ENCODE results near the gene ITPK1. TPM values are rescaled to one million over a fixed set of nuclear protein-coding genes. Genes with fewer than 3 reads are reported as not detected.

The ITPK1 gene
- total and polyA plus RNA-seq, 2 experiments from 2014 or later = 18.7 to 35.0 TPM

- TF ChIP-seq EZH2phosphoT487 (IDR thresholded peaks at IDR 0.05; ENCODE audit: insufficient read depth, low read depth) (no peak), EZH2 (IDR thresholded peaks at IDR 0.05; ENCODE audit: insufficient read depth, poor library complexity, severe bottlenecking) (no peak)
- H3K9me3 ChIP-seq (ENCODE audit: low read depth) = no peaks in the 10 kb centered on the region
- H3F3A ChIP-seq (ENCODE audit: insufficient read depth) = no peaks in the 10 kb centered on the region
- H3K27me3 ChIP-seq (replicated peaks; ENCODE audit: insufficient read depth) = no peaks in the 10 kb centered on the region
- in situ Hi-C loops (cut with MboI) = no loop called here
- H3K4me2 ChIP-seq (ENCODE audit: unreplicated experiment) = no peak overlapping the region
- no peaks in the 10 kb centered on the region for H3K36me3 ChIP-seq (ENCODE audit: low read depth)
- H3K79me2 ChIP-seq (ENCODE audit: insufficient read depth) = 0 out of 2 replicates have a peak, but pooled peaks cover 4% of the 10 kb centered on the region
- no peaks in the 10 kb centered on the region for H4K20me1 ChIP-seq (ENCODE audit: insufficient read depth)
- no peak for DNase-seq
- WGBS, 2 experiments (ENCODE audit: low coverage in 1 of 2, low lambda C conversion rate in 2 of 2, missing lambda C conversion rate in 2 of 2) = 81 to 84% methylated on average over 10 to 12 of the region's 12 CpGs
- H2AFZ ChIP-seq = no peak overlapping the region
- no peak overlapping the region for H3K27ac ChIP-seq
- H3K9me2 ChIP-seq (ENCODE audit: insufficient read depth) = no peaks in the 10 kb centered on the region
- peaks cover 8% of the 10 kb centered on the region for H3K4me1 ChIP-seq (ENCODE audit: insufficient read depth)
- no peak overlapping the region for H3K9ac ChIP-seq
- no peak overlapping the region for H3K4me3 ChIP-seq
Measured at GRCh38 chr14:92964124-92965109, 151.3 kb downstream of the ITPK1 start.

GRCh38 chr14:92963301-92964123 is 152.2 kb downstream of the ITPK1 start:
- H3K27ac ChIP-seq = no peak overlapping the region
- peaks cover 8% of the 10 kb centered on the region for H3K4me1 ChIP-seq (ENCODE audit: insufficient read depth)
- no peak overlapping the region for H3K4me3 ChIP-seq
- TF ChIP-seq EZH2phosphoT487 (IDR thresholded peaks at IDR 0.05; ENCODE audit: insufficient read depth, low read depth) = no peak
- TF ChIP-seq EZH2 (IDR thresholded peaks at IDR 0.05; ENCODE audit: insufficient read depth, poor library complexity, severe bottlenecking) = no peak
- no peaks in the 10 kb centered on the region for H3K9me2 ChIP-seq (ENCODE audit: insufficient read depth)
- H3K4me2 ChIP-seq (ENCODE audit: unreplicated experiment) = no peak overlapping the region
- H2AFZ ChIP-seq = no peak overlapping the region
- no peak overlapping the region for H3K9ac ChIP-seq
- in situ Hi-C loops (cut with MboI) = no loop called here
- no peaks in the 10 kb centered on the region for H4K20me1 ChIP-seq (ENCODE audit: insufficient read depth)
- 0 out of 2 replicates have a peak, but pooled peaks cover 4% of the 10 kb centered on the region for H3K79me2 ChIP-seq (ENCODE audit: insufficient read depth)
- no peak for DNase-seq
- 85 to 86% methylated on average over 14 of the region's 14 CpGs for WGBS, 2 experiments (ENCODE audit: low coverage in 1 of 2, low lambda C conversion rate in 2 of 2, missing lambda C conversion rate in 2 of 2)
- H3K27me3 ChIP-seq (replicated peaks; ENCODE audit: insufficient read depth) = no peaks in the 10 kb centered on the region
- no peaks in the 10 kb centered on the region for H3K9me3 ChIP-seq (ENCODE audit: low read depth)
- no peaks in the 10 kb centered on the region for H3K36me3 ChIP-seq (ENCODE audit: low read depth)
- no peaks in the 10 kb centered on the region for H3F3A ChIP-seq (ENCODE audit: insufficient read depth)

- H3K27me3 ChIP-seq (replicated peaks; ENCODE audit: insufficient read depth) = no peaks in the 10 kb centered on the region
- 95 to 98% methylated on average over 10 to 11 of the region's 11 CpGs for WGBS, 2 experiments (ENCODE audit: low coverage in 1 of 2, low lambda C conversion rate in 2 of 2, missing lambda C conversion rate in 2 of 2)
- 0 out of 2 replicates have a peak, but pooled peaks cover 4% of the 10 kb centered on the region for H3K79me2 ChIP-seq (ENCODE audit: insufficient read depth)
- H3K9ac ChIP-seq = no peak overlapping the region
- H3K36me3 ChIP-seq (ENCODE audit: low read depth) = no peaks in the 10 kb centered on the region
- H4K20me1 ChIP-seq (ENCODE audit: insufficient read depth) = no peaks in the 10 kb centered on the region
- no peak for DNase-seq
- no peaks in the 10 kb centered on the region for H3F3A ChIP-seq (ENCODE audit: insufficient read depth)
- H3K4me2 ChIP-seq (ENCODE audit: unreplicated experiment) = no peak overlapping the region
- in situ Hi-C loops (cut with MboI) = no loop called here
- H3K4me3 ChIP-seq = no peak overlapping the region
- peaks cover 8% of the 10 kb centered on the region for H3K4me1 ChIP-seq (ENCODE audit: insufficient read depth)
- H3K9me3 ChIP-seq (ENCODE audit: low read depth) = no peaks in the 10 kb centered on the region
- H3K9me2 ChIP-seq (ENCODE audit: insufficient read depth) = no peaks in the 10 kb centered on the region
- no peak overlapping the region for H3K27ac ChIP-seq
- no peak overlapping the region for H2AFZ ChIP-seq
- no peak for TF ChIP-seq EZH2 (IDR thresholded peaks at IDR 0.05; ENCODE audit: insufficient read depth, poor library complexity, severe bottlenecking)
- no peak for TF ChIP-seq EZH2phosphoT487 (IDR thresholded peaks at IDR 0.05; ENCODE audit: insufficient read depth, low read depth)
Measured at GRCh38 chr14:92962831-92963095, 153.0 kb downstream of the ITPK1 start.

GRCh38 chr14:92962031-92962830 is 153.5 kb downstream of the ITPK1 start:
- Histone ChIP-seq H3K79me2 (ENCODE audit: insufficient read depth) (0 out of 2 replicates have a peak, but pooled peaks cover 4% of the 10 kb centered on the region), H3K4me2 (ENCODE audit: unreplicated experiment) (no peak overlapping the region), H3K4me3 (no peak overlapping the region), H3K9me3 (ENCODE audit: low read depth) (no peaks in the 10 kb centered on the region), H3K36me3 (ENCODE audit: low read depth) (no peaks in the 10 kb centered on the region), H3K27me3 (replicated peaks; ENCODE audit: insufficient read depth) (no peaks in the 10 kb centered on the region), H3K9me2 (ENCODE audit: insufficient read depth) (no peaks in the 10 kb centered on the region), H4K20me1 (ENCODE audit: insufficient read depth) (no peaks in the 10 kb centered on the region), H3F3A (ENCODE audit: insufficient read depth) (no peaks in the 10 kb centered on the region), H3K27ac (no peak overlapping the region), H2AFZ (no peak overlapping the region), H3K4me1 (ENCODE audit: insufficient read depth) (peaks cover 8% of the 10 kb centered on the region), H3K9ac (no peak overlapping the region)
- DNase-seq = no peak
- no peak for TF ChIP-seq EZH2 (IDR thresholded peaks at IDR 0.05; ENCODE audit: insufficient read depth, poor library complexity, severe bottlenecking)
- TF ChIP-seq EZH2phosphoT487 (IDR thresholded peaks at IDR 0.05; ENCODE audit: insufficient read depth, low read depth) = no peak
- in situ Hi-C loops (cut with MboI) = no loop called here
- WGBS, 2 experiments (ENCODE audit: low coverage in 1 of 2, low lambda C conversion rate in 2 of 2, missing lambda C conversion rate in 2 of 2) = 93 to 94% methylated on average over 17 to 20 of the region's 20 CpGs

All from GM23248 (cell line).